GM19455 (cell line): ENCODE results near the gene CNTN4.

Experiments used
- ATAC-seq: cut with Tn5 transposase; IDR thresholded peaks from one replicate; pipeline ENCODE4 v1.9.1; 2021; ENCODE audit not compliant: unreplicated experiment

CNTN4 gene

GRCh38 chr3:2677501-2677900 is 578.8 kb downstream of the CNTN4 start:
- no peak for ATAC-seq

GRCh38 chr3:2680236-2680635 is 581.6 kb downstream of the CNTN4 start:
- no peak for ATAC-seq

GRCh38 chr3:2684046-2684445 is 585.4 kb downstream of the CNTN4 start:
- no peak for ATAC-seq

- no peak for ATAC-seq
Measured at GRCh38 chr3:2686816-2687502, 588.3 kb downstream of the CNTN4 start.

GRCh38 chr3:2697589-2697988 is 598.9 kb downstream of the CNTN4 start:
- ATAC-seq, result no peak

- no peak for ATAC-seq
Measured at GRCh38 chr3:2701471-2701870, 602.8 kb downstream of the CNTN4 start.

GRCh38 chr3:2706144-2706835 is 607.6 kb downstream of the CNTN4 start:
- no peak for ATAC-seq

GRCh38 chr3:2706836-2707210 is 608.2 kb downstream of the CNTN4 start:
- no peak for ATAC-seq

GRCh38 chr3:2711081-2711480 is 612.4 kb downstream of the CNTN4 start:
- no peak for ATAC-seq

- ATAC-seq, result no peak
Measured at GRCh38 chr3:2713923-2714322, 615.3 kb downstream of the CNTN4 start.

- ATAC-seq, result no peak
Measured at GRCh38 chr3:2714834-2715233, 616.2 kb downstream of the CNTN4 start.

- no peak for ATAC-seq
Measured at GRCh38 chr3:2727101-2727500, 628.4 kb downstream of the CNTN4 start.

- no peak for ATAC-seq
Measured at GRCh38 chr3:2727610-2728318, 629.1 kb downstream of the CNTN4 start.

- ATAC-seq, result no peak
Measured at GRCh38 chr3:2731843-2732242, 633.2 kb downstream of the CNTN4 start.

- no peak for ATAC-seq
Measured at GRCh38 chr3:2735392-2735894, 636.8 kb downstream of the CNTN4 start.

GRCh38 chr3:2741516-2741915 is 642.9 kb downstream of the CNTN4 start:
- no peak for ATAC-seq

- no peak for ATAC-seq
Measured at GRCh38 chr3:2765002-2765579, 666.4 kb downstream of the CNTN4 start.

GRCh38 chr3:2770451-2770850 is 671.8 kb downstream of the CNTN4 start:
- peak; percentile 23 for ATAC-seq

- peak; percentile 79 for ATAC-seq
Measured at GRCh38 chr3:2771193-2771592, 672.5 kb downstream of the CNTN4 start.

- ATAC-seq, result no peak
Measured at GRCh38 chr3:2771741-2772140, 673.1 kb downstream of the CNTN4 start.

GRCh38 chr3:2772803-2773202 is 674.1 kb downstream of the CNTN4 start:
- no peak for ATAC-seq
